ENCODE results near the gene FRK.

Gene FRK

GRCh38 chr6:116034327-116034726, 26.4 kb downstream of the FRK start:
- no peak for DNase-seq

DNA sequence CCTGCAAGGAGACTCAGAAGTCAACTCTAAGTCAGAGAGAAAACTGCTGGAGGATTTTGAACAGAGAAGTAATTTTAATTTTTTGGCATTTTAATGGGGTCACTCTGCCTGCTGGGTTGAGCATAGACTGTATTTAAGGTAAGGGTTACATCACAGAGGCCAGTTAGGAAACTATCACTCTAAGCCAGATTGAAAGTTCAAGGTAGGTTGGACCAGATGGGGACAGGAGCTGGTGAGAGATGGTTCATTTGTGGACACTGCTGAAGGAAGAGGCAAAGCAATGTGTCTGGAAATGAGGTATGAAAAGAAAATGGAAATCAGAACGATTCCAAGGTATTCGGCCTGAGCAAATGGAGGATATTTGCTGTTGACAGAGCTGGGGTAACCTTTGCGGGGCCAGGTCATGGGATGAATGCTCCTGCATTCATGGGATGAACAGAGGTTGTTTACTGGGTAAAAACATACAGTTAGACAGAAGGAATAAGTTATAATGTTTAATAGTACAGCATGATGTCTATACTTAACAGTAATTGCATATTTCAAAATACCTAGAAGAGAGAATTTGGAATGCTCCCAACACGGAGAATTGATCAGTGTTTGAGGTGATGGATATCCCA, 26.9 kb downstream of the FRK start:
- no peak for DNase-seq

GRCh38 chr6:116030770-116031169, 29.9 kb downstream of the FRK start:
- DNase-seq: no peak

GRCh38 chr6:116029535-116029934, 31.2 kb downstream of the FRK start:
- DNase-seq: no peak

DNA sequence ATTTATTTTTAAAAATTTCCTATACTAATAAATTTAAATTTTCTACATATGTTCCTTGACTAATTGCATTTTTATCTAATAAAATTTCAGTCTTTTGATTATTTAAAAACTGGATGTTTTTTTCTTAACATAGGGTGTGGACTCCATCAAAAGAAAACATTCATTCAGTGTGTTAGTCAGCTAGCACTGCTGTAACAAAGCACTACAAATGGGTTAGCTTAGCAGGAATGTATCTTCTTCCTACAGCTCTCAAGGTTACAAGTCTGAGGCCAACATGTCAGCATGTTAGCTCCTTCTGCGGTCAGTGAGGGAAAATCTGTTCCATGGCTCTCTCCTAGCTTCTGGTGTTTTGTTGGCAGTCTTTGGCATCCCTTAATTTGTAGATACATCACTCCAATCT, 32.5 kb downstream of the FRK start:
- no peak for DNase-seq

DNA sequence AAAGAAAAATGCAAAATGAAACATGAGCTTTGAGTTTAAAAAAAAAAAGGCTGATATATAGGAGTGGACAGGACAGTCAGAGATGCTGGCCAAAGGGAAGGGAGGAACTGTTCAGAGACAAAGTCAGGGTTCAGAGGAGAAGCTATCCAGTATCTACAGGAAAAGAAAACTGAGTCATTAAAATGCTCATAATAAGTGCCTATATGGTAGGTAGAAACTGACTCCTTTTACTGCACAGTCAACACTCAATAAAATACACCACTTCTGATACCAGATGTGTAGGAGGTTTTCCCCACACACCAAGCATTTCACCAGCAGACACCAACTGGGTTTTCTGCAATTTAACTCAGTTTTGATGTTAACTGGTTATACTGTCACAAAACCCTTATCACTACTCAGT, 32.9 kb downstream of the FRK start:
- no peak for DNase-seq

GRCh38 chr6:116025405-116025804, 35.3 kb downstream of the FRK start:
- no peak for DNase-seq

DNA sequence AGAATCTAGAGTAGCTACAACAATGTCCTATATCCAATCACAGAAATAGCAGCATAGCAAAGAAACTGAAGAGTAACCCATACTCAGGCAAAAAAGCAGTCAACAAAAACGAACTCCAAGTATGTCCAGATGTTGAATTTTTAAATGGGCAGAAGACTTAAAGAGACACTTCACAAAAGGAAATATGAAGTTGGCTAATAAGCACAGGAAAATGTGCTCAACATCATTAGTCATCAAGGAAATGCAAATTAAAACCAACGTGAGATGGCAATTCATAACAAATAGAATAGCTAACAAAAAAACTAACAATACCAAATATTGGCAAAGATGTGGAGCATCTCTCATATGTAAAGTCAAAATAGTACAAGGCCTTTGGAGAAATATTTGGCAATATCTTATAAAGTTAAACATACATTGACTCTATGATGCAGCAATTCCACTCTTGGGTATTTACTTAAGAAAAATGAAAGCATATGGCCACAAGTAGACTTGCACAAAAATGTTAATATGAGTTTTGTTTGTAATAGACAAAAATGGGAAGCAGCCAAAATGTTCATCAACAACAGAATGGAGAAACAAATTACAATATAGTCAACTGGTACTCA, 37.7 kb downstream of the FRK start:
- no peak for DNase-seq

- DNase-seq: no peak
Measured at GRCh38 chr6:116020738-116021137, 40.0 kb downstream of the FRK start.

- no peak for DNase-seq
Measured at GRCh38 chr6:116019428-116019827, 41.3 kb downstream of the FRK start.

DNA sequence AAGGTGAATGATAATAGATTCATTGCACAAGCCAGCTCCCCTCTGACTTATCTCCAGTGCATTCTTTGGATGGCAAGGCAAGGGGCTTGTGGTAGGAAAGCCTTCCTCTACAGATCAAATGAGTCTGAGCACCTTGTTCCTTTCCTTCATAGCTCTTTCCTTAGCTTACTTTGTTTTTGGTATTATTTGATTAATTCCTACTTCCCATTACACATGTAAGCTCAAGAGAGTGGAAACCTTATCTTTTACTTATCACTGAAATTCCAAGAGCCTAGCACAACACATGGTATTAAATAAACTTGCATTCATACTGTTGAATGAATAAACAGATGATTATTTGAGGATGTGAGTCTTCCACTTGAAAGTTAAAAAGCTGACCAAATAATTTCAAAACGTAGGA, 41.7 kb downstream of the FRK start:
- DNase-seq: no peak

- no peak for DNase-seq
Measured at GRCh38 chr6:116017546-116018295, 43.0 kb downstream of the FRK start.

- no peak for DNase-seq
Measured at GRCh38 chr6:116016846-116017545, 43.7 kb downstream of the FRK start.

DNA sequence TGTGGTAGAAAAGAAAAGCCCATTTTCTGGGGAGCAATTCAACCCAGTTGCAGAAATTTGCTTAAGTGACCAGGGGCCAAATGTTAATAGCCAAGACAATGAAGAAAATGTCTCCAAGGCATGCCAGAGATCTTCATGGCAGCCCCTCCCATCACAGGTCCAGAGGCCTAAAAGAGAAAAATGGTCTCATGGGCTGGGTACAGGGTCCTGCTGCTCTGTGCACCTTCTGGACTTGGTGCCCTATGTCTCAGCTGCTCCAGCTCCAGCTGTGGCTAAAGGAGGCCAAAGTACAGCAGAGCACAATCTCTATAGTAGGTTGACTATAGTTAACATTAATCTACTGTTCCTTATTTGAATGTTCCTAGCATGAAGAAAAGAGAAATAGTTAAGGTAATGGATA, 44.7 kb downstream of the FRK start:
- no peak for DNase-seq

- no peak for DNase-seq
Measured at GRCh38 chr6:116015561-116015960, 45.1 kb downstream of the FRK start.

- DNase-seq: no peak
Measured at GRCh38 chr6:116012951-116013350, 47.7 kb downstream of the FRK start.

DNA sequence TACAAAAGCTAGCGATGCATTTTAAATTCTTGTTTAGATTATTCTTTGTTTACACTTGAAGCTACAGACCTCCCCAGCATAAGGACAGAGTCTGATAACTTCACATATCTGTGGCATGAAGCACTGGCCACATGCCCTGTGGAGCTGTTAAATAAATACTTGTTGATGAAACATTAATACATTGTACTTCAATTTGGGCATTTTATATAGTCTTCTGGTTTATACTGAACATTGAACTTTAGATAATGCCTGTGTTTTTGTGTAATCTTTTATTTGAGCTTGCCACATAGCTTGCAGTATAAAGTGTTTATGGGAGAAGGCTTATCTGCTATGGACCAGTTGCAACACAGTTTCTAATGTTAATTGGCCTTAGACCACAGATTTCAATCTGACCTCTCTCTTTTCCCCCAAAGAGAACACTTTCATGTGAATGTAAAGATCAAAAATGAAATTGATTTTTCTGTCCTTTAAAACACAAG, 48.2 kb downstream of the FRK start:
- no peak for DNase-seq

- no peak for DNase-seq
Measured at GRCh38 chr6:116011520-116011919, 49.2 kb downstream of the FRK start.

DNA sequence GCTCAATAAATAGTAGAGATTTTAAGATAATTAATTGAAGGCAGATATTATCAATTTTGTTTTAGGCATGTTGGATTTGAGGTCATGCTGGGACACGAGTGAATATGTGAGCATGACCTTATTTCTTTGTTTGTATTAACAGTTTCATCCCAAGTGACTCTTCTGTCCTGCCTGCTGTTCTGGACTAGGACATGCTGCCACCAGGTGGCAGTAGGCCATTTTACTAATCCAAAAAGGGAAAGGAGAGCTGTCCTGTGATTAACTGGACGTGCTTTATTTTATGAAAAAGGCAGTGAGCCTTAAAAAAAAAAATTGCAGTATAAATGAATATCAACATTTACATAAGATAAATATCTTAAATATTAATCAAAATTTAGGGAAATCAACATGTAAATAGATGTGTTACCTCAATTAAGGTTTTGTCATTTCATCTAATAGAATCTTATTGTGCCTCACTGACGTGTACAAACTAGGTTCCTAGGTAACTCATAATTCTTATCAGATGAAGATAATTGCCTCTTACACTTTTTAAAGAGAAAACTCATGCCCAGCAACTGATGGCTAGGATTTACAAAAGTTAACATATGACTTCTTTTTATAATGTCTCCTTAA, 49.8 kb downstream of the FRK start:
- peak; percentile 20 to 56 for DNase-seq

DNA sequence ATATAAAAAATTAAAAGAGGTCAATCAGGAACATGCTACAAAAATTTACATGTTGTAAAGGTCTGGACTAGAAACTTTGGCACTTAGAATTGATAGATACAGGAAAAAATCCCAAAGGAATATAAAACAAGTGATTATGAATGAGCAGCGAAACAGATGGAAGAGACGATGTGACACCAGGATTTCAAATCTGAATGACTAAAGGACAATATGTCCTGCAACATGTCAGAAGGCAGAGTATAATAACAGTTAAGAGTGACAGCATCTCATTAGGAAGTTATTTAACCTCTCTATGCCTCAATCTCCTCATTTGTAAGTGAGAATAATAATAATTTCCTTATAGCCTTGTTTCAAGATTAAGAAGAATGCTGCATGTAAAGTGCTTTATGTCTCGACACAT, 50.3 kb downstream of the FRK start:
- DNase-seq: no peak

GRCh38 chr6:116008470-116009243, 52.0 kb downstream of the FRK start:
- no peak for DNase-seq

Data from CD4-positive, alpha-beta T cell treated with Interleukin-1 beta for 1 hour (primary cell).